ENCODE results near the gene STT3B. TPM values are rescaled to one million over a fixed set of nuclear protein-coding genes. Genes with fewer than 3 reads are reported as not detected.

STT3B gene
- total RNA-seq, 1 experiment from 2014 or later, result 155 TPM

DNA sequence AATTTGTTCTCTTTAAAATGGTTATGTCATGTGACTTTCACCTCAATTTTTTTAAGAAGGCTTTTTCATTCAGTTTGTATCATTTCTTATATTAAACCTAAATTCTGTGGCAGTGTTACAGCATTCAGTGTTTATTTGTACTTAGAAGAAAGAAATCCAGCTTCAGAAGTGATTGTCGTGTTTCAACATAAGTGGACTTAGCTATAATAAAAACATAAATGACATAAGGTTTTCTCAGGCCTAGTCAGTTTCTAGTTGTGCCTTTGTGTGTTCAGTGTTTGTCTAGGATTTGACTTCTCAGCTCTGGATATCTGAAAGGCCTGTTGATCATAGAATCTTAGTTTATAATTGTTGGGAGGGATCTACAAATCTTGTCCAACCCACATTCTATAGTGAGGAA, 80.5 kb downstream of the STT3B start:
- Histone ChIP-seq H4K20me1 (ENCODE audit: insufficient read depth) (no peaks in the 10 kb centered on the region; the same call in 1 of the 2 replicates), H2AFZ (no peak overlapping the region), H3K9me3 (ENCODE audit: insufficient read depth, low read depth) (no peaks in the 10 kb centered on the region), H3K27me3 (ENCODE audit: insufficient read depth, low read depth) (no peaks in the 10 kb centered on the region), H3K4me1 (replicated peaks; ENCODE audit: insufficient read depth) (no peaks in the 10 kb centered on the region), H3K27ac (no peak overlapping the region), H3K36me3 (ENCODE audit: low read depth) (no peaks in the 10 kb centered on the region), H3K4me3 (no peak overlapping the region), H3K79me2 (ENCODE audit: low read depth) (peaks cover 19% of the 10 kb centered on the region; the same call in 1 of the 2 replicates), H3K9me2 (ENCODE audit: insufficient read depth) (no peaks in the 10 kb centered on the region), H3K4me2 (no peak overlapping the region), H3F3A (ENCODE audit: insufficient read depth, low read depth) (0 out of 2 replicates have a peak, but pooled peaks cover 3% of the 10 kb centered on the region)
- no TSS peak for BruUV-seq (replicated peaks)
- DNase-seq, result no peak
- CTCF ChIA-PET, result no interaction called here
- TF ChIP-seq EZH2 (IDR thresholded peaks at IDR 0.05; ENCODE audit: low read depth) (no peak), CTCF (conservative IDR thresholded peaks at IDR 0.05) (no peak)
- POLR2A ChIA-PET (ENCODE audit: unreplicated experiment), result no interaction called here
- intact Hi-C loops (cut with micrococcal nuclease; ENCODE audit: unreplicated experiment), result loop anchor here (10.0 kb wide), 1 partner anchor 532 kb away; no protein-coding TSS in a partner anchor

GRCh38 chr3:31613654-31614053, 80.9 kb downstream of the STT3B start:
- no peak for DNase-seq
- BruUV-seq (replicated peaks), result no TSS peak
- ChIA-PET CTCF (no interaction called here), POLR2A (ENCODE audit: unreplicated experiment) (no interaction called here)
- no peak overlapping the region for H3K27ac ChIP-seq
- no peak overlapping the region for H3K4me3 ChIP-seq
- no peaks in the 10 kb centered on the region for H3K36me3 ChIP-seq (ENCODE audit: low read depth)
- no peaks in the 10 kb centered on the region for H3K27me3 ChIP-seq (ENCODE audit: insufficient read depth, low read depth)
- H3F3A ChIP-seq (ENCODE audit: insufficient read depth, low read depth), result 0 out of 2 replicates have a peak, but pooled peaks cover 3% of the 10 kb centered on the region
- H3K79me2 ChIP-seq (ENCODE audit: low read depth), result peaks cover 19% of the 10 kb centered on the region; the same call in 1 of the 2 replicates
- intact Hi-C loops (cut with micrococcal nuclease; ENCODE audit: unreplicated experiment), result loop anchor here (10.0 kb wide), 1 partner anchor 531 kb away; no protein-coding TSS in a partner anchor
- no peaks in the 10 kb centered on the region for H3K9me2 ChIP-seq (ENCODE audit: insufficient read depth)
- H3K4me2 ChIP-seq, result no peak overlapping the region
- H2AFZ ChIP-seq, result no peak overlapping the region
- H4K20me1 ChIP-seq (ENCODE audit: insufficient read depth), result no peaks in the 10 kb centered on the region; the same call in 1 of the 2 replicates
- TF ChIP-seq CTCF (conservative IDR thresholded peaks at IDR 0.05) (no peak), EZH2 (IDR thresholded peaks at IDR 0.05; ENCODE audit: low read depth) (no peak)
- H3K4me1 ChIP-seq (replicated peaks; ENCODE audit: insufficient read depth), result no peaks in the 10 kb centered on the region
- no peaks in the 10 kb centered on the region for H3K9me3 ChIP-seq (ENCODE audit: insufficient read depth, low read depth)

GRCh38 chr3:31614162-31614921, 81.6 kb downstream of the STT3B start:
- no peaks in the 10 kb centered on the region for H3K4me1 ChIP-seq (replicated peaks; ENCODE audit: insufficient read depth)
- no peaks in the 10 kb centered on the region for H3K9me3 ChIP-seq (ENCODE audit: insufficient read depth, low read depth)
- peaks cover 19% of the 10 kb centered on the region; the same call in 1 of the 2 replicates for H3K79me2 ChIP-seq (ENCODE audit: low read depth)
- no peak overlapping the region for H3K4me3 ChIP-seq
- DNase-seq, result no peak
- no peak overlapping the region for H3K4me2 ChIP-seq
- ChIA-PET CTCF (no interaction called here), POLR2A (ENCODE audit: unreplicated experiment) (no interaction called here)
- no peaks in the 10 kb centered on the region for H3K36me3 ChIP-seq (ENCODE audit: low read depth)
- intact Hi-C loops (cut with micrococcal nuclease; ENCODE audit: unreplicated experiment), result loop anchor here (10.0 kb wide), 1 partner anchor 530 kb away; no protein-coding TSS in a partner anchor
- no peaks in the 10 kb centered on the region for H3K27me3 ChIP-seq (ENCODE audit: insufficient read depth, low read depth)
- no TSS peak for BruUV-seq (replicated peaks)
- H4K20me1 ChIP-seq (ENCODE audit: insufficient read depth), result no peaks in the 10 kb centered on the region; the same call in 1 of the 2 replicates
- no peak for TF ChIP-seq EZH2 (IDR thresholded peaks at IDR 0.05; ENCODE audit: low read depth)
- TF ChIP-seq CTCF (conservative IDR thresholded peaks at IDR 0.05), result no peak
- H3K9me2 ChIP-seq (ENCODE audit: insufficient read depth), result no peaks in the 10 kb centered on the region
- no peak overlapping the region for H2AFZ ChIP-seq
- H3F3A ChIP-seq (ENCODE audit: insufficient read depth, low read depth), result 0 out of 2 replicates have a peak, but pooled peaks cover 3% of the 10 kb centered on the region
- H3K27ac ChIP-seq, result no peak overlapping the region
